A673 (cell line): ENCODE results near the gene RBM8A. TPM values are rescaled to one million over a fixed set of nuclear protein-coding genes. Genes with fewer than 3 reads are reported as not detected.

Experiments used
- BruUV-seq: library from RNA; stranded (reverse); fragments of 400-500 nt; replicated peaks from 2 replicates; lab custom pipeline; 2021; lab: Mats Ljungman, UMichigan
- CTCF ChIA-PET: fragments of 300-600 bp; sonication (Branson Sonifier 250); formaldehyde crosslinking; loops from one replicate; lab custom pipeline; 2022; ENCODE audit warnings: antibody characterized with exemption; lab: Charles Lee
- POLR2A ChIA-PET: fragments of 300-600 bp; sonication (Branson Sonifier 250); formaldehyde crosslinking; loops from one replicate; lab custom pipeline; 2022; ENCODE audit warnings: antibody characterized with exemption; ENCODE audit not compliant: low non-redundant PET; lab: Charles Lee
- DNase-seq: peaks from one replicate; pipeline ENCODE4 v3.0.0-alpha.2; 2015; ENCODE audit warnings: low spot score
- H3K27ac ChIP-seq: fragments of 200-600 bp; sonication (generic); 2 replicates; pipeline ENCODE4 v1.5.1; 2016; ENCODE audit warnings: mixed run types, low read depth, mild to moderate bottlenecking, mixed read lengths, antibody characterized with exemption, low read length; ENCODE audit not compliant: poor library complexity, severe bottlenecking
- H3K27me3 ChIP-seq: fragments of 200-600 bp; sonication (generic); replicated peaks from 2 replicates; pipeline ENCODE4 v1.6.1; 2017; ENCODE audit warnings: mixed run types, low read depth, mild to moderate bottlenecking, mixed read lengths, antibody characterized with exemption, low read length; ENCODE audit not compliant: insufficient read depth, poor library complexity
- H3K36me3 ChIP-seq: fragments of 200-600 bp; sonication (generic); 2 replicates; pipeline ENCODE4 v1.6.1; 2016; ENCODE audit warnings: mixed run types, mild to moderate bottlenecking, mixed read lengths, antibody characterized with exemption, low read length; ENCODE audit not compliant: insufficient read depth, poor library complexity, severe bottlenecking
- H3K4me1 ChIP-seq: fragments of 200-600 bp; sonication (generic); 2 replicates; pipeline ENCODE4 v1.6.1; 2017; ENCODE audit warnings: mixed run types, mild to moderate bottlenecking, mixed read lengths, antibody characterized with exemption, low read length; ENCODE audit not compliant: insufficient read depth, poor library complexity, severe bottlenecking
- H3K4me3 ChIP-seq: fragments of 200-600 bp; sonication (generic); 2 replicates; pipeline ENCODE4 v1.5.1; 2016; ENCODE audit warnings: low read depth, mixed run types, mild to moderate bottlenecking, mixed read lengths, low read length; ENCODE audit not compliant: poor library complexity, severe bottlenecking
- H3K9me3 ChIP-seq: fragments of 200-600 bp; sonication (generic); 2 replicates; pipeline ENCODE4 v1.6.1; 2016; ENCODE audit warnings: mixed run types, low read depth, mild to moderate bottlenecking, mixed read lengths, antibody characterized with exemption, low read length; ENCODE audit not compliant: poor library complexity, severe bottlenecking
- EZH2 ChIP-seq: fragments of 200-600 bp; sonication (generic); IDR thresholded peaks from 2 replicates; pipeline ENCODE4 v1.6.1; 2017; ENCODE audit warnings: borderline replicate concordance, low read depth, mild to moderate bottlenecking, mixed read lengths, antibody characterized with exemption, low read length; ENCODE audit not compliant: poor library complexity, severe bottlenecking
- intact Hi-C: fragments of 100-400 bp; cut with micrococcal nuclease; formaldehyde crosslinking; loops from one replicate; pipeline ENCODE4 v1.10.0; 2022; ENCODE audit not compliant: unreplicated experiment
- total RNA-seq: library from RNA; stranded (reverse); gene quantifications from 2 replicates; pipeline ENCODE4 v1.2.3, GENCODE V29; 2021
- TF ChIP-seq, protein P1 (sequence below): fragments of 300-800, 200-600 bp; sonication (generic); conservative IDR thresholded peaks from 2 replicates; pipeline ENCODE4 v1.5.1; 2017; ENCODE audit warnings: low read depth, mild to moderate bottlenecking, antibody characterized with exemption, low read length, moderate library complexity, mixed read lengths

The RBM8A gene
- total RNA-seq, 1 experiment from 2014 or later, result 276 TPM

DNA sequence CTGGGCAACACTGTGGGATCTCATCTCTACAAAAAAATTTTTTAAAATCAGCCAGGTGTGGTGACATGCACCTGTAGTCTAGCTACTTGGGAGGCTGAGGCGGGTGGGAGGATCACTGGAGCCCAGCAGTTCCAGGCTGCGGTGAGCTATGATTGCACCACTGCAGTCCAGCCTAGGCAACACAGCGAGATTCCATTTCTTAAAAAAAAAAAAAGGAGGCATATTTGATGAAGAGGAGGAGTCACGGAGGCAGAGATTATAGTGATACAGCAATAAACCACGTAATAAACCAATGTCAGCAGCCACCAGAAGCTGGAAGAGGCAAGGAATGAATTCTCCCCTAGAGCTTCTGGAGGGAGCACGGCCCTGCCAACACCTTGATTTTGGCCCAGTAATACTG is 26.6 kb upstream of the RBM8A start:
- CTCF ChIA-PET, result interaction anchor here (1.3 kb wide), 1 partner anchor 62 kb away, joined by 3 read pairs; no protein-coding TSS in a partner anchor
- peaks cover 34% of the 10 kb centered on the region for H3K4me1 ChIP-seq
- DNase-seq, result no peak
- H3K27ac ChIP-seq, result peak overlapping the region; percentile 2
- H3K36me3 ChIP-seq, result no peaks in the 10 kb centered on the region
- H3K27me3 ChIP-seq, result no peaks in the 10 kb centered on the region
- H3K9me3 ChIP-seq, result no peaks in the 10 kb centered on the region
- no peak for TF ChIP-seq EZH2
- TF ChIP-seq, protein P1, sequence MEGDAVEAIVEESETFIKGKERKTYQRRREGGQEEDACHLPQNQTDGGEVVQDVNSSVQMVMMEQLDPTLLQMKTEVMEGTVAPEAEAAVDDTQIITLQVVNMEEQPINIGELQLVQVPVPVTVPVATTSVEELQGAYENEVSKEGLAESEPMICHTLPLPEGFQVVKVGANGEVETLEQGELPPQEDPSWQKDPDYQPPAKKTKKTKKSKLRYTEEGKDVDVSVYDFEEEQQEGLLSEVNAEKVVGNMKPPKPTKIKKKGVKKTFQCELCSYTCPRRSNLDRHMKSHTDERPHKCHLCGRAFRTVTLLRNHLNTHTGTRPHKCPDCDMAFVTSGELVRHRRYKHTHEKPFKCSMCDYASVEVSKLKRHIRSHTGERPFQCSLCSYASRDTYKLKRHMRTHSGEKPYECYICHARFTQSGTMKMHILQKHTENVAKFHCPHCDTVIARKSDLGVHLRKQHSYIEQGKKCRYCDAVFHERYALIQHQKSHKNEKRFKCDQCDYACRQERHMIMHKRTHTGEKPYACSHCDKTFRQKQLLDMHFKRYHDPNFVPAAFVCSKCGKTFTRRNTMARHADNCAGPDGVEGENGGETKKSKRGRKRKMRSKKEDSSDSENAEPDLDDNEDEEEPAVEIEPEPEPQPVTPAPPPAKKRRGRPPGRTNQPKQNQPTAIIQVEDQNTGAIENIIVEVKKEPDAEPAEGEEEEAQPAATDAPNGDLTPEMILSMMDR, result no peak
- intact Hi-C loops, result no loop called here
- POLR2A ChIA-PET, result interaction anchor here (0.6 to 1.1 kb wide), 2 partner anchors 10 to 18 kb away, joined by 5 to 7 read pairs; no protein-coding TSS in a partner anchor
- no peak overlapping the region for H3K4me3 ChIP-seq
- BruUV-seq, result no TSS peak

DNA sequence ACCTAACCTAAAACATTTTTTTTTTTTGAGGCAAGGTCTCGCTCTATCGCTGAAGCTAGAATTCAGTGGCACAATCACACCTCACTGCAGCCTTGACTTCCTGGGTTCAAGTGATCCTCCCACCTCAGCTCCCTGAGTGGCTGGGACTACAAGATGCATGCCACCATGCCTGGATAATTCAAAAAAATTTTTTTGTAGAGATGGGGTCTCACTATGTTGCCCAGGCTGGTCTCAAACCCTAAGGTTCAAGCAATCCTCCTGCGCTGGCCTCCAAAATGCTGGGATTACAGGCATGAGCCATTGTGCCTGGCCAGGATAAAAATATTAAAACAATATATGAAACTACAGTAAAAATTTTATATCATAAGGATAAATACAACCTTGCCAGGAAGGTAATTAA is 25.6 kb upstream of the RBM8A start:
- ChIA-PET CTCF (no interaction called here), POLR2A (interaction anchor here (1.1 kb wide), 1 partner anchor 11 kb away, joined by 7 read pairs; no protein-coding TSS in a partner anchor)
- Histone ChIP-seq H3K4me3 (no peak overlapping the region), H3K36me3 (no peaks in the 10 kb centered on the region), H3K27ac (no peak overlapping the region), H3K27me3 (no peaks in the 10 kb centered on the region), H3K4me1 (peaks cover 25% of the 10 kb centered on the region), H3K9me3 (no peaks in the 10 kb centered on the region)
- DNase-seq, result no peak
- intact Hi-C loops, result no loop called here
- TF ChIP-seq, protein P1, result no peak
- TF ChIP-seq EZH2, result no peak
- BruUV-seq, result no TSS peak

DNA sequence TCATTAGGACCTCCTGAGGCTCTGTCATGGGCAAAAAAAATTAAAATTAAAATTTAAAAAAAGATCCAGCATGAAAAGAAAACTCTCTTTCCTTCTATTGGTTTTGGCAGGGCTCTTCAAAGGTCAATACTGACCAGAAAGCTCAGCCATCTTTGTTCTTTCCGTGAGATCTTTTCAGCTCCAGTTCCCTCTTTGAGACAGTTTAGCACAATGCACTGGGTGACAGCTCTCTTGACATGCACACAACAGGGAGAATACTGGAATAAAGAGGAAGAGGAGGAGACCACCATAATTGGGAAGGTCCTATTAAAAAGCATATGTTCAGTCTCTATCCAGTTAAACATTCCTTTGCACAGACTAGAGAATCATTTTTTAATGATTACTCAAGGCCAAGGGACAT is 24.2 kb upstream of the RBM8A start:
- Histone ChIP-seq H3K27me3 (no peaks in the 10 kb centered on the region), H3K4me3 (no peak overlapping the region), H3K4me1 (peaks cover 25% of the 10 kb centered on the region), H3K36me3 (peaks cover 12% of the 10 kb centered on the region), H3K9me3 (no peaks in the 10 kb centered on the region), H3K27ac (no peak overlapping the region)
- intact Hi-C loops, result loop anchor here (1.0 kb wide), 1 partner anchor 17 kb away; no protein-coding TSS in a partner anchor
- BruUV-seq, result no TSS peak
- DNase-seq, result no peak
- no peak for TF ChIP-seq EZH2
- ChIA-PET CTCF (no interaction called here), POLR2A (no interaction called here)

DNA sequence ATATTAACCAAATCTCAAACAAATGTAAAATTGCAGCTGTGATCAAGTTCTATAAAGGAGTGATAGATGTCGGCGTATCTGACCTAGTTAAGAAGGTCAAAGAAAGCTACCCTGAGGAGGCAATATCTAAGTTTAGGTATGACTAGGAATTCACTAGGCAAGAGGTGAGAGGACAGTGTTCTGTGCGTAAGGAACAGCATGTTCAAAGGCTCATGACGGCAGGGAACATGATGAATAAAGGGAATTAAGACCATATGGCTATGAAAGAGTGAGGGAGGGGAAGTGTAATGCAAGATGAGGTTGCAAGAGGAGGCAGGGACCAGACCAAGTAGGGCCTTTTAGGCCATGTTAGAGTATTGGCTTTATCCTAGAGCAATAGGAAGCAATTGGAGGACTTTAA is 21.9 kb upstream of the RBM8A start:
- no peak for DNase-seq
- H3K4me1 ChIP-seq, result peaks cover 2% of the 10 kb centered on the region
- no peak overlapping the region for H3K4me3 ChIP-seq
- no TSS peak for BruUV-seq
- ChIA-PET POLR2A (no interaction called here), CTCF (no interaction called here)
- intact Hi-C loops, result no loop called here
- peaks cover 14% of the 10 kb centered on the region for H3K36me3 ChIP-seq
- TF ChIP-seq, protein P1, result no peak
- TF ChIP-seq EZH2, result no peak
- no peak overlapping the region for H3K27ac ChIP-seq
- no peaks in the 10 kb centered on the region for H3K9me3 ChIP-seq
- H3K27me3 ChIP-seq, result no peaks in the 10 kb centered on the region
